Lower lobe of right lung (tissue), 2 donors: ENCODE data around the gene CRADD. TPM values are rescaled to one million over a fixed set of nuclear protein-coding genes. Genes with fewer than 3 reads are reported as not detected.
A peak's percentile ranks its signal among the peaks of the same experiment; 100 is the strongest.

Experiments
- ATAC-seq, 2 donors: fragments of 200-7000 bp; cut with Tn5 transposase; one replicate each; pipeline ENCODE4 v1.9.1; 2020 to 2022; ENCODE audit warnings: mild to moderate bottlenecking in 2 of 2, moderate library complexity in 2 of 2
- DNase-seq: peaks from one replicate; pipeline ENCODE4 v3.0.0-alpha.2; 2020
- H3K27ac ChIP-seq: fragments of 200-600 bp; one replicate; pipeline ENCODE4 v1.8.0; 2022
- H3K27me3 ChIP-seq: fragments of 200-600 bp; one replicate; pipeline ENCODE4 v1.8.0; 2022; ENCODE audit warnings: low read depth
- H3K36me3 ChIP-seq: fragments of 200-600 bp; one replicate; pipeline ENCODE4 v1.8.0; 2022; ENCODE audit warnings: mild to moderate bottlenecking
- H3K4me1 ChIP-seq: fragments of 200-600 bp; one replicate; pipeline ENCODE4 v1.8.0; 2022
- H3K4me3 ChIP-seq: fragments of 200-600 bp; one replicate; pipeline ENCODE4 v1.8.0; 2022; ENCODE audit warnings: mild to moderate bottlenecking
- H3K9me3 ChIP-seq: fragments of 200-600 bp; one replicate; pipeline ENCODE4 v1.8.0; 2022
- intact Hi-C: fragments of 100-400 bp; cut with DNase I; formaldehyde crosslinking; loops from one replicate; pipeline ENCODE4 v1.11.0; 2022
- total RNA-seq: library from RNA; stranded (reverse); fragmentation: NEBNext Ultra II Directional; extraction: Animal tissue kit (Norgen Biotek cat#: 25700); gene quantifications from one replicate; pipeline ENCODE4 v1.2.1, GENCODE V29; 2021
- TF ChIP-seq, protein P1 (sequence below): fragments of 200-600 bp; IDR thresholded peaks from one replicate; pipeline ENCODE4 v1.8.0; 2022; ENCODE audit warnings: antibody characterized with exemption, mild to moderate bottlenecking
- donor health status: DM: no; HTN: yes; CAD: no; lungs with severe emphysema.

The CRADD gene
- total RNA-seq, 1 donor from 2014 or later: 16.5 TPM

DNA sequence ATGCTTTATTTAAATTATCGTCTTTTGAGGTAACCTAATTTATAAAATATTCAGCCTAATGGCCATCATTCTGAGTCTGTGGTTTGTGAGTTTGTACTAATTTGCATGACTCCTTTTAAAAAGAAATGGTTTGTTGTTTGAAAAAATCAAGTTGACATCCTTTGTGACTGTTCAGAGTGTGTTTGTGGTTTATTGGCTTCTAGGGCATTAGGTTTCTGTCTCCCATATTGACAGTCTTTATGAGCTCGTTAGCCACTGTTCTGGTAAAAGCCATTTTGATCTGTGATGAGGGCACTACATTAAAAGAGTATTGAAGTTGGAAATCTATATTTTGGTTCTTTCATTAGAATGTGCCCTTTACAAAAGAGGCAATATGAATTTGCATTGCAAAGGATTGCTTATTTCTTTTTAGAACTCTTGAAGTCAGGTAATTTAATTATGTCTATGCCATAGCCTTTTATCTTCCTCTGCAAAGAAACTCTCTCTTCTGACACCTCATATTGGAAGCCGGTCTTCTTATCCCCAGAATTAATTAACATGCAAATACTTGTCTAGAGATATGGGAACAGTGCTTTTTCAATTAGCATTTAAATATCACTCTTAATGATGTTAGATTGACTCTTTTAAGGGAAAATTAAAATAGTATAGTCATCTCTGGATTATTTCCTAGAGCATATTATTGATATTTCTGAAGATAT is 95.0 kb downstream of the CRADD start:
- intact Hi-C loops: no loop called here
- Histone ChIP-seq H3K4me3 (no peak overlapping the region), H3K27me3 (no peaks in the 10 kb centered on the region), H3K27ac (no peak overlapping the region), H3K4me1 (peaks cover 24% of the 10 kb centered on the region), H3K9me3 (no peaks in the 10 kb centered on the region), H3K36me3 (no peaks in the 10 kb centered on the region)
- DNase-seq: no peak
- TF ChIP-seq, protein P1, sequence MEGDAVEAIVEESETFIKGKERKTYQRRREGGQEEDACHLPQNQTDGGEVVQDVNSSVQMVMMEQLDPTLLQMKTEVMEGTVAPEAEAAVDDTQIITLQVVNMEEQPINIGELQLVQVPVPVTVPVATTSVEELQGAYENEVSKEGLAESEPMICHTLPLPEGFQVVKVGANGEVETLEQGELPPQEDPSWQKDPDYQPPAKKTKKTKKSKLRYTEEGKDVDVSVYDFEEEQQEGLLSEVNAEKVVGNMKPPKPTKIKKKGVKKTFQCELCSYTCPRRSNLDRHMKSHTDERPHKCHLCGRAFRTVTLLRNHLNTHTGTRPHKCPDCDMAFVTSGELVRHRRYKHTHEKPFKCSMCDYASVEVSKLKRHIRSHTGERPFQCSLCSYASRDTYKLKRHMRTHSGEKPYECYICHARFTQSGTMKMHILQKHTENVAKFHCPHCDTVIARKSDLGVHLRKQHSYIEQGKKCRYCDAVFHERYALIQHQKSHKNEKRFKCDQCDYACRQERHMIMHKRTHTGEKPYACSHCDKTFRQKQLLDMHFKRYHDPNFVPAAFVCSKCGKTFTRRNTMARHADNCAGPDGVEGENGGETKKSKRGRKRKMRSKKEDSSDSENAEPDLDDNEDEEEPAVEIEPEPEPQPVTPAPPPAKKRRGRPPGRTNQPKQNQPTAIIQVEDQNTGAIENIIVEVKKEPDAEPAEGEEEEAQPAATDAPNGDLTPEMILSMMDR: no peak
- no peak for ATAC-seq

DNA sequence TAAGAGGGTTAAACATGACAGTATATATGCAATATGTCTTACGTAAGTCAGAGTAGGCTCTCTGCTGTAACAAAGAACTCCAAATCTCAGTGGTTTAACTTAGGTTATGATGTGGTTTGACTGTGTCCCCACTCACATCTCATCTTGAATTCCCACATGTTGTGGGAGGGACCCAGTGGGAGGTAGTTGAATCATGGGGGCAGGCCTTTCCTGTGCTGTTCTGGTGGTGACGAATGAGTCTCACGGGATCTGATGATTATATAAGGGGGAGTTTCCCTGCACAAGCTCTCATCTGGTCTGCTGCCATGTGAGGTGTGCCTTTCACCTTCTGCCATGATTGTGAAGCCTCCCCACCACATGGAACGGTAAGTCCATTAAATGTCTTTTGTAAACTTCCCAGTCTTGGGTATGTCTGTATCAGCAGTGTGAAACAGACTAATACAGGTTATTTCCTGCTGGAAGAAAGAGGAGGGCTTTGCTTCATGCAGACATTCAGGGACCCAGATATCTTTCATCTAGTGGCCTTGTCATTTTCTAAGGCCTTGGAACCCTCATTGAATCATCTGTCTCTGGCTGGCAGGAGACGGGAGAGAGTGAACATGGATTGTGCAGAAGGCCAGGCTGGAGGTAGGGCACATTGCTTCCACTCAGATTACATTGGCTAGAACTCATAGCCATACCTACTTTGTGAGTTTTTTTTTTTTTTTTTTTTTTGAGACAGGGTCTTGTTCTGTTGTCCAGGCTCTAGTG is 96.1 kb downstream of the CRADD start:
- Histone ChIP-seq H3K36me3 (no peaks in the 10 kb centered on the region), H3K27ac (no peak overlapping the region), H3K4me1 (peaks cover 22% of the 10 kb centered on the region), H3K27me3 (no peaks in the 10 kb centered on the region), H3K4me3 (no peak overlapping the region), H3K9me3 (no peaks in the 10 kb centered on the region)
- intact Hi-C loops: no loop called here
- TF ChIP-seq, protein P1: no peak
- ATAC-seq: peak; percentile 53 to 64
- no peak for DNase-seq

DNA sequence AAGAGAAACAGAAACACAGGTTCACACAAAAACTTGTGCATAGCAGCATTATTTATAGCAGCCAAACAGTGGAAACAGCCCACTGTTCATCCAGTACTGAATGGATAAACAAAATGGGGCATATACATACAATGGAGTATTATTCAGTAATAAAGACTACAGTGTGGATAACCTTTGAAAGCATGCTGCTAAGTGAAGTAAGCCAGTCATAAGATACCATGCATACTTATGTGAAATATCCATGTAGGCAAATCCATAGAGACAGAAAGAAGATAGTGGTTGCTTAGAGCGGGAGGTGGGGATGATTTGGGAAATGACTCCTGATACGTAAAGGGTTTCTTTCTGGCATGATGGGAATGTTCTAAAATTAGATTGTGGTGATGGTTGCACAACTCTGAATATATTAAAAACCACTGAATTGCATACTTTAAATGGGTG is 99.4 kb downstream of the CRADD start:
- Histone ChIP-seq H3K27ac (no peak overlapping the region), H3K27me3 (no peaks in the 10 kb centered on the region), H3K36me3 (no peaks in the 10 kb centered on the region), H3K4me1 (peaks cover 39% of the 10 kb centered on the region), H3K9me3 (no peaks in the 10 kb centered on the region), H3K4me3 (no peak overlapping the region)
- TF ChIP-seq, protein P1: no peak
- ATAC-seq (no peak), DNase-seq (no peak)
- intact Hi-C loops: no loop called here

GRCh38 chr12:93777254-93777653 is 100.1 kb downstream of the CRADD start:
- H3K4me3 ChIP-seq: no peak overlapping the region
- no peaks in the 10 kb centered on the region for H3K27me3 ChIP-seq
- intact Hi-C loops: no loop called here
- TF ChIP-seq, protein P1: no peak
- DNase-seq: no peak
- H3K27ac ChIP-seq: peak overlapping the region; percentile 62
- ATAC-seq: peak; percentile 44 to 50
- peaks cover 39% of the 10 kb centered on the region for H3K4me1 ChIP-seq
- no peaks in the 10 kb centered on the region for H3K36me3 ChIP-seq
- no peaks in the 10 kb centered on the region for H3K9me3 ChIP-seq

GRCh38 chr12:93778306-93778705 is 101.1 kb downstream of the CRADD start:
- intact Hi-C loops: no loop called here
- TF ChIP-seq, protein P1: no peak
- Histone ChIP-seq H3K36me3 (no peaks in the 10 kb centered on the region), H3K4me3 (no peak overlapping the region), H3K9me3 (no peaks in the 10 kb centered on the region), H3K27ac (peak overlapping the region; percentile 62), H3K27me3 (no peaks in the 10 kb centered on the region), H3K4me1 (peaks cover 39% of the 10 kb centered on the region)
- DNase-seq (no peak), ATAC-seq (peak; percentile 39 to 57)
